ENCODE measurements around the gene HAND2.

GRCh38 chr4:173535165-173535902 is 5.3 kb upstream of the HAND2 start:
- TF ChIP-seq POLR2A (IDR thresholded peaks at IDR 0.05; ENCODE audit: low read length) (no peak), GATA1 (IDR thresholded peaks at IDR 0.05; ENCODE audit: low read depth, low read length) (no peak)

Data from erythroblast (primary cell).